GM06990 (cell line): Measurements from ENCODE around the gene GPX5.

ENCODE experiments used
- DNase-seq: peaks from one replicate; pipeline ENCODE4 v3.0.0-alpha.2; 2011; ENCODE audit not compliant: insufficient read length; ENCODE audit errors: extremely low read depth
- H3K27me3 ChIP-seq: replicated peaks from 2 replicates; pipeline ENCODE4 v1.6.0; 2011; ENCODE audit warnings: low read length; ENCODE audit not compliant: control insufficient read depth, insufficient read depth
- H3K36me3 ChIP-seq: 2 replicates; pipeline ENCODE4 v1.5.1; 2011; ENCODE audit warnings: low read length; ENCODE audit not compliant: control insufficient read depth, insufficient read depth
- H3K4me3 ChIP-seq: replicated peaks from 2 replicates; pipeline ENCODE4 v1.5.1; 2011; ENCODE audit warnings: low read depth, mild to moderate bottlenecking, control low read depth, low read length
- TF ChIP-seq, protein P1 (sequence below): IDR thresholded peaks from 2 replicates; pipeline ENCODE4 v1.5.1; 2011; ENCODE audit warnings: low read length, control low read depth, mild to moderate bottlenecking, inconsistent platforms; ENCODE audit not compliant: insufficient read depth, poor library complexity, severe bottlenecking

Gene GPX5

GRCh38 chr6:28525496-28526039 is at the start of gene GPX5:
TSS of gene GPX5 (plus strand) at chr6:28525881. CDS start at chr6:28526014, 133 bp downstream.
- no peak for DNase-seq
- no peaks in the 10 kb centered on the region for H3K36me3 ChIP-seq
- TF ChIP-seq, protein P1, sequence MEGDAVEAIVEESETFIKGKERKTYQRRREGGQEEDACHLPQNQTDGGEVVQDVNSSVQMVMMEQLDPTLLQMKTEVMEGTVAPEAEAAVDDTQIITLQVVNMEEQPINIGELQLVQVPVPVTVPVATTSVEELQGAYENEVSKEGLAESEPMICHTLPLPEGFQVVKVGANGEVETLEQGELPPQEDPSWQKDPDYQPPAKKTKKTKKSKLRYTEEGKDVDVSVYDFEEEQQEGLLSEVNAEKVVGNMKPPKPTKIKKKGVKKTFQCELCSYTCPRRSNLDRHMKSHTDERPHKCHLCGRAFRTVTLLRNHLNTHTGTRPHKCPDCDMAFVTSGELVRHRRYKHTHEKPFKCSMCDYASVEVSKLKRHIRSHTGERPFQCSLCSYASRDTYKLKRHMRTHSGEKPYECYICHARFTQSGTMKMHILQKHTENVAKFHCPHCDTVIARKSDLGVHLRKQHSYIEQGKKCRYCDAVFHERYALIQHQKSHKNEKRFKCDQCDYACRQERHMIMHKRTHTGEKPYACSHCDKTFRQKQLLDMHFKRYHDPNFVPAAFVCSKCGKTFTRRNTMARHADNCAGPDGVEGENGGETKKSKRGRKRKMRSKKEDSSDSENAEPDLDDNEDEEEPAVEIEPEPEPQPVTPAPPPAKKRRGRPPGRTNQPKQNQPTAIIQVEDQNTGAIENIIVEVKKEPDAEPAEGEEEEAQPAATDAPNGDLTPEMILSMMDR: no peak
- H3K27me3 ChIP-seq: no peaks in the 10 kb centered on the region
- no peak within 1 kb of the TSS for H3K4me3 ChIP-seq

DNA sequence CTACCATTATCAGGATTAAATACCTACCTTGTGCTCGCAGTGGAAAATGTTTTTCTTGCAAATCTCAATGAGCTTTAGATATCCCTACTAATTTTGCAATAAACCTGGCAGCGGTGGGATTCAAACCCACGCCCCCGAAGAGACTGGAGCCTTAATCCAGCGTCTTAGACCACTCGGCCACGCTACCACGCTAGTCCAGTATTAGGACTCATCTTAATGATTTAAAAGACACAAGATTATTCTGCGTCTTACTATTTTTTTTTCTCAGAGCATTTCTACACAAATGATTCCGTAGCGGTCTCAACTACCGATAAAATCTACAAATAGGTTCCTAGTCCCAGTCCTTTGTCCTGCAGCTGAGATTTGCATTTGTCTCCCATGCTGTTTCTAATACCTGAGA is 47.2 kb upstream of the GPX5 start:
- no peak overlapping the region for H3K4me3 ChIP-seq
- no peaks in the 10 kb centered on the region for H3K36me3 ChIP-seq
- DNase-seq: no peak
- no peaks in the 10 kb centered on the region; the same call in 1 of the 2 replicates for H3K27me3 ChIP-seq
- TF ChIP-seq, protein P1: no peak

GRCh38 chr6:28480253-28480932 is 45.3 kb upstream of the GPX5 start:
- H3K4me3 ChIP-seq: no peak overlapping the region
- no peaks in the 10 kb centered on the region; the same call in 1 of the 2 replicates for H3K27me3 ChIP-seq
- DNase-seq: no peak
- TF ChIP-seq, protein P1: no peak
- no peaks in the 10 kb centered on the region for H3K36me3 ChIP-seq

- H3K36me3 ChIP-seq: no peaks in the 10 kb centered on the region
- no peaks in the 10 kb centered on the region; the same call in 1 of the 2 replicates for H3K27me3 ChIP-seq
- no peak for DNase-seq
- TF ChIP-seq, protein P1: no peak
- H3K4me3 ChIP-seq: no peak overlapping the region
These were observed 40.2 kb upstream of the GPX5 start for GRCh38 chr6:28485482-28485881.

GRCh38 chr6:28486533-28486932 is 39.1 kb upstream of the GPX5 start:
- Histone ChIP-seq H3K36me3 (no peaks in the 10 kb centered on the region), H3K27me3 (no peaks in the 10 kb centered on the region; the same call in 1 of the 2 replicates), H3K4me3 (no peak overlapping the region)
- no peak for DNase-seq
- TF ChIP-seq, protein P1: no peak
